Lower lobe of right lung (tissue), 2 donors: ENCODE results near the gene UCMA. TPM values are rescaled to one million over a fixed set of nuclear protein-coding genes. Genes with fewer than 3 reads are reported as not detected.

Source experiments
- ATAC-seq, 2 donors: fragments of 200-7000 bp; cut with Tn5 transposase; one replicate each; pipeline ENCODE4 v1.9.1; 2020 to 2022; ENCODE audit warnings: mild to moderate bottlenecking in 2 of 2, moderate library complexity in 2 of 2
- DNase-seq: peaks from one replicate; pipeline ENCODE4 v3.0.0-alpha.2; 2020
- H3K27ac ChIP-seq: fragments of 200-600 bp; one replicate; pipeline ENCODE4 v1.8.0; 2022
- H3K27me3 ChIP-seq: fragments of 200-600 bp; one replicate; pipeline ENCODE4 v1.8.0; 2022; ENCODE audit warnings: low read depth
- H3K36me3 ChIP-seq: fragments of 200-600 bp; one replicate; pipeline ENCODE4 v1.8.0; 2022; ENCODE audit warnings: mild to moderate bottlenecking
- H3K4me1 ChIP-seq: fragments of 200-600 bp; one replicate; pipeline ENCODE4 v1.8.0; 2022
- H3K4me3 ChIP-seq: fragments of 200-600 bp; one replicate; pipeline ENCODE4 v1.8.0; 2022; ENCODE audit warnings: mild to moderate bottlenecking
- H3K9me3 ChIP-seq: fragments of 200-600 bp; one replicate; pipeline ENCODE4 v1.8.0; 2022
- intact Hi-C: fragments of 100-400 bp; cut with DNase I; formaldehyde crosslinking; loops from one replicate; pipeline ENCODE4 v1.11.0; 2022
- total RNA-seq: library from RNA; stranded (reverse); fragmentation: NEBNext Ultra II Directional; extraction: Animal tissue kit (Norgen Biotek cat#: 25700); gene quantifications from one replicate; pipeline ENCODE4 v1.2.1, GENCODE V29; 2021
- TF ChIP-seq, protein P1 (sequence below): fragments of 200-600 bp; IDR thresholded peaks from one replicate; pipeline ENCODE4 v1.8.0; 2022; ENCODE audit warnings: antibody characterized with exemption, mild to moderate bottlenecking
- donor health status: DM: no; HTN: yes; CAD: no; lungs with severe emphysema.

The UCMA gene
- total RNA-seq, 1 donor from 2014 or later: not detected

DNA sequence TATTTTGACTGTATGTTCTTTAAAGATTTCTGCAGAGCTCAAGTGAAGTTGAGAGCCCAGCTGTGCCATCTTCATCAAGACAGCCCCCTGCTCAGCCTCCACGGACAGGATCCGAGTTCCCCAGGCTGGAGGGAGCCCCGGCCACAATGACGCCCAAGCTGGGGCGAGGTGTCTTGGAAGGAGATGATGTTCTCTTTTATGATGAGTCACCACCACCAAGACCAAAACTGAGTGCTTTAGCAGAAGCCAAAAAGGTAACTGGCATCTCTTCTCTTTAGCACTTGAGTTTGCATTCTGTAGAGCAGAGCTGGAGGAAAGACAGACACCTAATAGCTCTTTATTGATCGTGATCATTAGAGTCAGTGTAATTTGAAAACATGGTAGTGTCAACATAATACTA lies 39.2 kb downstream of the UCMA start:
- Histone ChIP-seq H3K4me3 (no peak overlapping the region), H3K36me3 (no peaks in the 10 kb centered on the region), H3K27ac (no peak overlapping the region), H3K27me3 (no peaks in the 10 kb centered on the region), H3K4me1 (no peaks in the 10 kb centered on the region), H3K9me3 (no peaks in the 10 kb centered on the region)
- intact Hi-C loops: no loop called here
- TF ChIP-seq, protein P1, sequence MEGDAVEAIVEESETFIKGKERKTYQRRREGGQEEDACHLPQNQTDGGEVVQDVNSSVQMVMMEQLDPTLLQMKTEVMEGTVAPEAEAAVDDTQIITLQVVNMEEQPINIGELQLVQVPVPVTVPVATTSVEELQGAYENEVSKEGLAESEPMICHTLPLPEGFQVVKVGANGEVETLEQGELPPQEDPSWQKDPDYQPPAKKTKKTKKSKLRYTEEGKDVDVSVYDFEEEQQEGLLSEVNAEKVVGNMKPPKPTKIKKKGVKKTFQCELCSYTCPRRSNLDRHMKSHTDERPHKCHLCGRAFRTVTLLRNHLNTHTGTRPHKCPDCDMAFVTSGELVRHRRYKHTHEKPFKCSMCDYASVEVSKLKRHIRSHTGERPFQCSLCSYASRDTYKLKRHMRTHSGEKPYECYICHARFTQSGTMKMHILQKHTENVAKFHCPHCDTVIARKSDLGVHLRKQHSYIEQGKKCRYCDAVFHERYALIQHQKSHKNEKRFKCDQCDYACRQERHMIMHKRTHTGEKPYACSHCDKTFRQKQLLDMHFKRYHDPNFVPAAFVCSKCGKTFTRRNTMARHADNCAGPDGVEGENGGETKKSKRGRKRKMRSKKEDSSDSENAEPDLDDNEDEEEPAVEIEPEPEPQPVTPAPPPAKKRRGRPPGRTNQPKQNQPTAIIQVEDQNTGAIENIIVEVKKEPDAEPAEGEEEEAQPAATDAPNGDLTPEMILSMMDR: no peak
- DNase-seq (no peak), ATAC-seq (no peak)

GRCh38 chr10:13193637-13194036 lies 40.5 kb downstream of the UCMA start:
- Histone ChIP-seq H3K36me3 (no peaks in the 10 kb centered on the region), H3K27me3 (no peaks in the 10 kb centered on the region), H3K4me3 (no peak overlapping the region), H3K9me3 (no peaks in the 10 kb centered on the region), H3K27ac (no peak overlapping the region), H3K4me1 (no peaks in the 10 kb centered on the region)
- TF ChIP-seq, protein P1: no peak
- ATAC-seq: no peak
- no peak for DNase-seq
- intact Hi-C loops: no loop called here

DNA sequence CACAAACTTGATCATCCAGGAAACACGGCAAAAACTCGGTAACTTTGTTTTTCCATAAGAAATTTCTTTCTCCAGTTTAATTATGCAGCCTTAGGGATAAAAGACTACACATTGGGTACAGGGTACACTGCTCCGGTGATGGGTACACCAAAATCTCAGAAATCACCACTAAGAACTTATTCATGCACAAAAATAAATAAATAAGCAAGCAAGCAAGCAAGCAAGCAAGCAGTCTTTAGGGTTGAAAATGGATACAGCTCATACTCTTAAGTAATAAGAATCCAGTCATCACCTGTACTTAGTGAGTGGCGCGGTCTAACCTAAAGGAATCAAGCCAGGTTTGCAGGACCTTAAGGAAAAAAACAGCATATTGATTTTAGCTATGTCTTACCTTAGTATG lies 42.8 kb downstream of the UCMA start:
- Histone ChIP-seq H3K27ac (no peak overlapping the region), H3K27me3 (no peaks in the 10 kb centered on the region), H3K9me3 (no peaks in the 10 kb centered on the region), H3K4me1 (no peaks in the 10 kb centered on the region), H3K36me3 (no peaks in the 10 kb centered on the region), H3K4me3 (no peak overlapping the region)
- no peak for ATAC-seq
- intact Hi-C loops: no loop called here
- no peak for DNase-seq
- TF ChIP-seq, protein P1: no peak

DNA sequence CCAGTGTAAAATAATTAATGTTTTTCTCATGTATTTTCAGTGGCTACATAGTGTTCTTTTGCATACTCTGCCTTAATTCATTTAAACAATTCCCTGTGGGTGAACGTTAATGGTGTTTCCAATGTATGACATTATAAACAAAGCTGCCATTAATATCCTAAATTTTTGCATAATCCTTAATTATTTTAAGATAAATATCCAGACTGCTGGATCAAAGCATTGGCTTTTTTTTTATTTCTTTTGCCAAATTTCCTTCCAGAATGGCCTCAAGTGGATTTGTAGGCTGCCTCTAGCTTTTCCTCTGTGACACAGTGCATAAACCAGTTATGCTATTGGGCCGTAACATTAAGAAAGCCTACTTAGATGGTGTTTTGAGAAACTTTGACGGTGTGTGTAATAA lies 43.4 kb downstream of the UCMA start:
- intact Hi-C loops: no loop called here
- Histone ChIP-seq H3K27ac (no peak overlapping the region), H3K4me1 (no peaks in the 10 kb centered on the region), H3K27me3 (no peaks in the 10 kb centered on the region), H3K36me3 (no peaks in the 10 kb centered on the region), H3K9me3 (no peaks in the 10 kb centered on the region), H3K4me3 (no peak overlapping the region)
- DNase-seq: no peak
- ATAC-seq: no peak
- TF ChIP-seq, protein P1: no peak

DNA sequence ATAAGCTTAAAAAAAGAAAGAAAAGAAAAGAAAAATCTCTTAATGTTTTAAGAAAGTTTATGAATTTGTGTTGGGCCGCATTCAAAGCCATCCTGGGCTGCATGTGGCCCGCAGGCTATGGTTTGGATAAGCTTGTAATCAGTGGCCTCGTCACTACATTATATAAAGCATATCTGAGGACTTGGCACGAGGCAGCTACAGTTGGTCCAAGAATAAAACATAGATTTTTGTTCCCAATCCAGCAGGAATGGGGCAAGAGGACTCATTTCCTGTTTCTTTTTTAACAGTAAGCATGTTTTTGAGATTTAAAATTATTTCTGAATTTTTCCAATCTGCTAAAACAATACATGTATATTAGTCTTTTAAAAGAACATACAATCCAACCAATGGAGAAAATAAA lies 44.2 kb downstream of the UCMA start:
- H3K36me3 ChIP-seq: no peaks in the 10 kb centered on the region
- ATAC-seq: no peak
- H3K27me3 ChIP-seq: no peaks in the 10 kb centered on the region
- TF ChIP-seq, protein P1: no peak
- no peak overlapping the region for H3K4me3 ChIP-seq
- intact Hi-C loops: no loop called here
- H3K4me1 ChIP-seq: no peaks in the 10 kb centered on the region
- no peaks in the 10 kb centered on the region for H3K9me3 ChIP-seq
- no peak overlapping the region for H3K27ac ChIP-seq
- DNase-seq: no peak

DNA sequence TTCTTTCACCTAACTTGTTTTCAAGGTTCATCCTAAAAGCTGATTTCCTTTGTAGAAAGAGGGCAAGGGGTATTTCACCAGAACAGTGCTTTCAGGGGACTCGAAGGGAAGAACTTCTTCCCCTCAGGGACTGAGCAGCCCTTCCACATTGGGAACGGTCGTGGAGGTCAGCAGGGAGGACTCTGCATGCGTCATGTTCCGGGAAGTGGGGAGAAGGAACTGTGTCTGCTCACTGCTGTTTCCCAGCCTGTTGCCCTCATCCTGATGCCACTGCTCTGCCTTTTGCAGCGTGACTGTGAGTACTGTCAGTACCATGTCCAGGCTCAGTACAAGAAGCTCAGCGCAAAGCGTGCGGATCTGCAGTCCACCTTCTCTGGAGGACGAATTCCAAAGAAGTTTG lies 45.6 kb downstream of the UCMA start:
- H3K27ac ChIP-seq: no peak overlapping the region
- no peaks in the 10 kb centered on the region for H3K36me3 ChIP-seq
- H3K4me1 ChIP-seq: no peaks in the 10 kb centered on the region
- no peak overlapping the region for H3K4me3 ChIP-seq
- H3K27me3 ChIP-seq: no peaks in the 10 kb centered on the region
- intact Hi-C loops: no loop called here
- no peak for DNase-seq
- TF ChIP-seq, protein P1: no peak
- no peaks in the 10 kb centered on the region for H3K9me3 ChIP-seq
- no peak for ATAC-seq
